GM12875 (cell line): ENCODE results near the gene NFYC.
"Not testable (repeated sequence)": the region's sequence is repeated elsewhere in the genome, so short reads cannot be mapped to it uniquely, and the experiment has no call there.

Experiments used
- H3K4me3 ChIP-seq: one replicate; pipeline ENCODE4 v1.5.1; 2011; ENCODE audit warnings: low read depth, low read length, control low read depth
- CTCF ChIP-seq: IDR thresholded peaks from 2 replicates; pipeline ENCODE4 v1.5.1; 2011; ENCODE audit warnings: low read depth, mild to moderate bottlenecking, control low read depth, inconsistent platforms, low read length, moderate library complexity, borderline replicate concordance; ENCODE audit not compliant: insufficient read depth

Gene NFYC

DNA sequence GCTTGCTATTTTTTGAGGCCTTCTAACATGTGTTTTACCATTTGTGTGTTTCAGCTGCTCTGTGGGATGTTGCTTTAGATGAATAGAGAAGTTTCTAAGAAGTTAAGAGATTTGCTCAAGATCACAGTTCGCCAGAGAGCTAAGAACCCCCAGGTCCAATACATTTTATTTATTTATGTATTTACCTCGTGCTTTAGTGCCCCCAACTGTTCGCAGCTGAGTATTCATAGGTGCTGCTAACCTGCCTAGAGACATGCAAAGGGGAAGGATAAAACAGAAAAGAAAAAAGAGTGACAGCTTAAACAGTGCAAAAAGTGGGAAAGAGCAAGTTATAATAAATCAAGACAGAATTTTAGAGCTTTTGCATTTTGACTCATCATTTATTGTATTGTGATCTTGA lies 31.1 kb downstream of the NFYC start:
- TF ChIP-seq CTCF: no peak

GRCh38 chr1:40723196-40723955 lies 31.9 kb downstream of the NFYC start:
- no peak for TF ChIP-seq CTCF
- no peak overlapping the region for H3K4me3 ChIP-seq

More for the DNA sequence above, 31.1 kb downstream of the NFYC start:
- H3K4me3 ChIP-seq: no peak overlapping the region

DNA sequence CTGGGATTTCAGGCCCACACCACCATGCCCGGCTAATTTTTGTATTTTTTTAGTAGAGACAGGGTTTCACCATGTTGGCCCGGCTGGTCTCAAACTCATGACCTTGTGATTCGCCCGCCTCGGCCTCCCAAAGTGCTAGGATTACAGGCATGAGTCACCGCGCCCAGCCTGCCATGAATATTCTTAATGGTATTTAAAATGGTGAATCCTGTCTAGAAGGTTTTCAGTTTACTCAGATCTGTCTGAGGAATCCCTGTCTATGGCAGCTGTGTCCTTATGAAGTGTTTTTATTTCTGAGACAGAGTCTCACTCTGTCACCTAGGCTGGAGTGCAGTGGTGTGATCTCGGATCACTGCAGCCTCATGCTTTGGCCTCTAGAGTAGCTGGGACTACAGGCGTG lies 36.2 kb downstream of the NFYC start:
- not testable (repeated sequence) for H3K4me3 ChIP-seq

DNA sequence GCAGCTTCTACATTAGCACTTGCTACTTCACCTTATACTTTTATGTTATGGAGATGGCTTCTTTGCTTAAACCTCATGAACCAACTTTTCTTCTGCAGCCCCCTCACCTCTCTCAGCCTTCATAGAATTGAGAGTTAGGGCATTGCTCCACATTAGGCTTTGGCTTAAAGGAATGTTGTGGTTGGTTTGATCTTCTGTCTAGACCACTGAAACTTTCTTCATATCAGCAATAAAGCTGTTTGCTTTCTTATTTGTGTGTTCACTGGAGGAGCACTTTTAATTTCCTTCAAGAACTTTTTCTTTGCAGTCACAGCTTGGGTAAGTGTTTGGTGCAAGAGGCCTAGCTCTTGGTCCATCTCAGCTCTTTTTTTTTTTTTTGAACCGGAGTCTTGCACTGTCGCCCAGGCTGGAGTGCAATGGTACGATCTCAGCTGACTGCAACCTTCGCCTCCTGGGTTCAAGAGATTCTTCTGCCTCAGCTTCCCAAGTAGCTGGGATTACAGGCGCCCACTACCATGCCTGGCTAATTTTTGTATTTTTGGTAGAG lies 37.9 kb downstream of the NFYC start:
- H3K4me3 ChIP-seq: not testable (repeated sequence)

GRCh38 chr1:40732756-40733301 lies 41.3 kb downstream of the NFYC start:
- no peak overlapping the region for H3K4me3 ChIP-seq
- TF ChIP-seq CTCF: no peak

GRCh38 chr1:40734882-40735628 lies 43.6 kb downstream of the NFYC start:
- no peak for TF ChIP-seq CTCF

DNA sequence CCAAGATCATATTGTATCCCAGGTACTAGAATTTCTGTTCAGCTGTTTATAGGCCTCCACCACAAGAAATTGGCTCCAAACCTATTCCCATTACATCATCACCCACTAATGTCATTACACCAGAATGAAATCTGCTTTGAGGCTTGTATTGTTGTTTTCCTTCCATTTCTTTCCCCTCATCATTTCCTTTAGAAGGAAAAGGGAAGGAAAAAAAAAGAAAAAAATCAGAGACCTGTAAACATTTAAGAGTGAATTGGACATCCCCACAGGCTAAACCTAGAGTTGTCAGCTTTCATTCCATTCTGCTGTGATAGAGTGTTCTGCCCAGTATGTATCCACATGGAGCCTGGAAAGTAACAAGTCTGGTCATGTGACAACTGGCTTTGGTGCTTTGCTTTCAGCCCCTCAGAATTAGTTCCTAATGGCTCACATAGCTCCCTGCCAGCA lies 44.6 kb downstream of the NFYC start:
- no peak for TF ChIP-seq CTCF
- H3K4me3 ChIP-seq: no peak overlapping the region

More at GRCh38 chr1:40734882-40735628, 43.6 kb downstream of the NFYC start:
- H3K4me3 ChIP-seq: no peak overlapping the region

DNA sequence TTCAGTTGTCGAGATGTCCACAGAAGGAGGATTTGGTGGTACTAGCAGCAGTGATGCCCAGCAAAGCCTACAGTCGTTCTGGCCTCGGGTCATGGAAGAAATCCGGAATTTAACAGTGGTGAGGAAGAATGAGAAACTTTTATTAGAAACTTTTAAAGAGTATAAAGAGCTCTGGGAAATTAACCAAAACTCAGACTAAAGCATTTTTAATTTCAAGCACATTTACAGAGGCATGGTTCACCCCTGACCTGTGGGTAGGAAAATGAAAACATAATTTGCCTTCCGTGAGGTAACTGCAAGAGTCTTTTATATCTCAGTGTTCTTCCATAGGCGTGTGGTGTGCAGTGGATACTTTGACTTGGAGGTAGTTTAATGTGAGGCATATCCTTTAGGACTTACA lies 47.3 kb downstream of the NFYC start:
- TF ChIP-seq CTCF: no peak
- no peak overlapping the region for H3K4me3 ChIP-seq
